GM12874 (cell line): ENCODE data around the gene MTX3.

Source experiments
- TF ChIP-seq, protein P1 (sequence below): IDR thresholded peaks from 2 replicates; pipeline ENCODE4 v1.5.1; 2011; ENCODE audit warnings: low read depth, mild to moderate bottlenecking, control low read depth, low read length, moderate library complexity; ENCODE audit not compliant: insufficient read depth

The MTX3 gene

DNA sequence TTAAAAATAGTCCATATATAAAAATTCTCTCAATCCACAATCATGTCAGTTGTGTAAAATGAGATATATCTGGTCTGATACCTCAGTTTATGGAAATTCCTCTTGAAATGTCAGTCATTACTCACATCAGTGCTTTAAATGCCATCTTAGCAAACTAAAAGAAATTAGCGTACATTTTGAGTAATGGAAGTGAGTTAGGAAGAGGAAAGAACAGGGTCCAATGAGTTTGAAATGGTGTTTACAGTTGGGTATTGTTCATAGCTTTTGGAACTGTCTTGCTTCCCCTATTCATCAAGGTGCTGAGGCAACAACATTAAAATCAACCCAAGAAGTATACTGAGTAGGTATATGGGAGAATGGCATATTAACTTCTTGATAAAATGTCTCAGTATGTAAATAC, 8.7 kb upstream of the MTX3 start:
- TF ChIP-seq, protein P1, sequence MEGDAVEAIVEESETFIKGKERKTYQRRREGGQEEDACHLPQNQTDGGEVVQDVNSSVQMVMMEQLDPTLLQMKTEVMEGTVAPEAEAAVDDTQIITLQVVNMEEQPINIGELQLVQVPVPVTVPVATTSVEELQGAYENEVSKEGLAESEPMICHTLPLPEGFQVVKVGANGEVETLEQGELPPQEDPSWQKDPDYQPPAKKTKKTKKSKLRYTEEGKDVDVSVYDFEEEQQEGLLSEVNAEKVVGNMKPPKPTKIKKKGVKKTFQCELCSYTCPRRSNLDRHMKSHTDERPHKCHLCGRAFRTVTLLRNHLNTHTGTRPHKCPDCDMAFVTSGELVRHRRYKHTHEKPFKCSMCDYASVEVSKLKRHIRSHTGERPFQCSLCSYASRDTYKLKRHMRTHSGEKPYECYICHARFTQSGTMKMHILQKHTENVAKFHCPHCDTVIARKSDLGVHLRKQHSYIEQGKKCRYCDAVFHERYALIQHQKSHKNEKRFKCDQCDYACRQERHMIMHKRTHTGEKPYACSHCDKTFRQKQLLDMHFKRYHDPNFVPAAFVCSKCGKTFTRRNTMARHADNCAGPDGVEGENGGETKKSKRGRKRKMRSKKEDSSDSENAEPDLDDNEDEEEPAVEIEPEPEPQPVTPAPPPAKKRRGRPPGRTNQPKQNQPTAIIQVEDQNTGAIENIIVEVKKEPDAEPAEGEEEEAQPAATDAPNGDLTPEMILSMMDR = no peak

DNA sequence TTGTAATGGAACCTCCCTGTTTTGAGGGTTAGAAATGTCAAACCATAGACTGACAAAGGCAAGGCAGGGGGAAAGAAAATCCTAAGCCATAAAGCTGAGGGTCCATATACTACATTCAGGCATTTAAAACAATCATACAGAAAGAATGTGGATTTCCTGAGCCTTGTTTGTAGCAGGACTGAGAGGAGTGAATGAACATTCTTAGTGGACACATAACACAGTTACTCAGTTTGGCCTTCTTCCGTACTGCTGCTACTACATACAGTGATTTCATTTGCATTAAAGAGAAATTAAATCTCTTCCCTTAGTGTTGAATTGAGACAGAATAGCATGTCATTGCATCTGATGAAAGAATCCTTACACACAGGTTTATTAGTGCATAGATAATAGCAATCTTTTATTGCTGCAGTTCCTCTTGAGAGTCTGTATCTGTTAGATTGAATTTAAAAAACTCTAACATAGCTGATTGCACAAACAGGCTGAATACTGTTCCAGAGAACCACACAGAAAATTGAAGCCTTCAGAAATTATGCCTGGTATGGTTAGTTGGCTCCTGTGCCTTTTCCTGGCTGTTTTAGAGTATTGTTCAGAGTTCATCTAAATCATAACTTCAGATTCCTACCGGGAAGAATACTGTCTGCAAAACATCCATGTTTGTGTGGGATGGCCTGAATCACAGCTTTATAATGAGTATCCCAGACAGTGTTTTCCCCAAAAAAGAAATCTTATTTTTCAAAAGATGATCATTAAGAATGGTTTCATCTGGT, 2.0 kb upstream of the MTX3 start:
- TF ChIP-seq, protein P1 = no peak

DNA sequence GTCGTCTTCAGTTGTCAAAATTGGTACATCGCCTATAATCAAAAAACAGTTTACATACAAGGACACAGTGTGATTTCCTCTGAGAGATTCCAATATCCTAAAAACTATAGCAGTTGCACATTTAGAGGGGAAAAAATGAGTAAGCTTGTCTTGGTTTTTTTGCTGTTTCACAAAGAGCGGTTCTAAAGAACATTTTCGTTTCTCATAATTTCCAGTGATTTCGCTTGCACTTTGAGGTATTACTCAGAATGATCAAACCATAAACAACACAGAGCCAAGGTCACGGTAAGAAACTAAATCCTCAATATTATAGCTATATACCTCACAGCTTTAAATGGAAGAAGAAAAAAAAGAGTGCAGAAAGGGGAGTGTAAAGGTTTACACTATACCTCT, 861 bp downstream of the MTX3 start:
- TF ChIP-seq, protein P1 = no peak

DNA sequence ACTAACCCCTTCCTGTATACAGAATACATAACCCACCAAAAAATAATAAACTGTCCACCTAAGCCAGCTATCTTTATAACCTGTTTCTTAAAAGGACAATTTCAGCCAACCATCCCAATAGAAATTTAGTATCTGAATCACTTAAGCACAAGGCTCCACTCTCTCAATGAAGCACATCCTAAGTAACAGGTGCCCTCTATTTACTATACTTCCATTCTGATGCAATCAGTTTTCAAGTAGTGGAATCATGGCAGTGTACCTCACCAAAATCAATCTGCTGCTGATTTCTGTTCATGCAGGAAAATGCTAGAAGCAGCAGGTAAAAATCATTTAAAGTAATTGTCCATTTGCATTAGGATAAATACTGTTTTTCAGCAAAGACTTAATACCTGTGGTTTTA, 4.8 kb downstream of the MTX3 start:
- TF ChIP-seq, protein P1 = no peak

DNA sequence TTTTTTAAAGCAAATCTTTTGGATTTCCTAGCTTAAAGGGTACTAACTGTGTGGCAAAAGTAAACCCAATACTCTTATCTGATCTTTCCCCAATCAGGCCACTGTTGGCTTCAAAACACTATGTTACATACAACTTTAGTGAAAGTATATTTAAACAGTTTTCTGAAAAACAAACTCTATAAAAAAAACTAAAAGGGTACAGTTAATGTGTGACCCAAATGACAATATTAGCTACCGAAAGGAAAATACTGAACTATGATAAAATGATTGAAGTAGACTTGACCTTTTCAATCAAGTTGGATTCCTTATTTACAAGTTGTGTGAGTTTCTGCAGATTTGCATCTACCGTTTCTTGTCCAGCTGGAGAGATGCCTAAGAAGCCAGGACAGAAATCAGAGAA, 5.8 kb downstream of the MTX3 start:
- TF ChIP-seq, protein P1 = no peak

DNA sequence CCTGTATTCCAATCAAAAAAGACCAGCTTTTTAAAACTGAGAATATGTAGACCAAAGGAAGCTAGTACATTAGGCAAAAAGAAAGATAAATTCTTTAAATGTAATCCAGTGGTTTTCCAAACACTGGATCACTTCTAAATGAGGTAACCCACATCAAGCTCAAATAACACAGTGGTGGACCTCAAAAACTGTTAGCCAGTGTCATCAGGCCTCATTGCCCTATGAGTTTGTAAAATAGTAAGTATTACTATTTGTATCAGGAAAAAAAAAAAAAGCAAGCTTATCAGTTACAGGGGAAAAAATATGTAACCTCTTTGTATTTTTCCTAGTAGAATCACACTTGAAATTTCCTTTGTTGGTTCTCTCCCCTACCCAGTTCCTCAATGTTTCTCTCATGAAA, 6.7 kb downstream of the MTX3 start:
- TF ChIP-seq, protein P1 = no peak

DNA sequence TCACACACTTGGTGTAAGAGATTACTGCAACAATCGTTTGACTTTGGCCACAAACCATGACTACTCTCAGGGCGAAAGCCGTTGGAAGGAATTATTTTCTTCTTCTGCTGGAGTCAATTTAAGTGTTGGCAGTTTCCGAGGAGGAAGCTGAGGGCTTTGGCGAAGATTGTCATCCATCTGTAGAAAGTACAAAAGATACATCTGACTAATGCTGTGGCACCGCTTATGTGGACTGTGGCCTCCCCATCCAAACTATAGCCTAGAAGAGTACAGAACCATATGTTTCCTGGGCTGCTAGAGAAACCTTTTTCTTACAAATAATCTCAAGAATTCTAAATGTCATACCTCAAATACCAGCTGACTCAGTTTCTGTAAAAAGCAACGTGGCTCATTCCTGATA, 7.4 kb downstream of the MTX3 start:
- TF ChIP-seq, protein P1 = no peak
